ENCODE measurements around the gene ATP1B1. TPM values are rescaled to one million over a fixed set of nuclear protein-coding genes. Genes with fewer than 3 reads are reported as not detected.

Gene ATP1B1
- total and polyA plus RNA-seq, 2 experiments from 2014 or later = 51.0 to 73.4 TPM

DNA sequence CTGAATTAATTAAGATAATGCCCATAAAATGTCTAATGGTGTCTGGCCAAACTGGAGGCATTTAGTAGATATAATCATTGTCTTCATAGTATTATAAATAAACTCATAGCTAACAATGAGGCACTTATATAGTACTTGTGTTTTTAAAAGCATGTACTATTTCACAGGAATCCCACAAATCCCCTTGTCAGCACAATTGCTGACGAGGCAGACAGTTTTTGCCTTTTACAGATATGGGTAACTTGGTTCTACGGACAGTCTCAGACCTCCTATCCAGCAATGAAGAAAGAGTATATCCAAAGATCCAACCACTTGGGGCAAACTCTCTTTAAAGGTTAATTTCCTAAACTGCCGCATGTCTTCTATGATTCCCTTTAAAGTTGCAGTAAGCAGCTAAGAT lies 73.7 kb downstream of the ATP1B1 start:
- no peaks in the 10 kb centered on the region for H3K27me3 Mint-ChIP-seq (ENCODE audit: insufficient read depth, low read depth, poor library complexity)
- no peak overlapping the region for H3K27ac Mint-ChIP-seq
- no peaks in the 10 kb centered on the region for H3K9me3 Mint-ChIP-seq
- Histone ChIP-seq H3F3A (replicated peaks; ENCODE audit: low read depth) (no peaks in the 10 kb centered on the region), H3K36me3 (ENCODE audit: insufficient read depth) (no peaks in the 10 kb centered on the region), H3K27me3 (ENCODE audit: insufficient read depth) (no peaks in the 10 kb centered on the region), H4K20me1 (replicated peaks; ENCODE audit: insufficient read depth) (no peaks in the 10 kb centered on the region), H2AFZ (no peak overlapping the region), H3K9me2 (ENCODE audit: insufficient read depth) (no peaks in the 10 kb centered on the region; the same call in 1 of the 2 replicates), H3K4me1 (ENCODE audit: insufficient read depth) (peaks cover 1% of the 10 kb centered on the region; the same call in 1 of the 2 replicates), H3K27ac (ENCODE audit: low read depth) (no peak overlapping the region), H3K4me3 (no peak overlapping the region), H3K4me2 (no peak overlapping the region), H3K79me2 (replicated peaks; ENCODE audit: insufficient read depth) (no peaks in the 10 kb centered on the region)
- H3K36me3 Mint-ChIP-seq (ENCODE audit: low read depth) = 0 out of 3 replicates have a peak, but pooled peaks cover 3% of the 10 kb centered on the region
- TF ChIP-seq EZH2phosphoT487 (IDR thresholded peaks at IDR 0.05; ENCODE audit: unreplicated experiment) (no peak), NANOG (IDR thresholded peaks at IDR 0.05; ENCODE audit: borderline replicate concordance) (no peak), POLR2AphosphoS5 (IDR thresholded peaks at IDR 0.05; ENCODE audit: low read depth) (no peak), ZNF331 (CRISPR knock-in tag; IDR thresholded peaks at IDR 0.05; ENCODE audit: low read depth) (no peak), EZH2 (IDR thresholded peaks at IDR 0.05; ENCODE audit: low read depth, unreplicated experiment) (no peak), JUNB (IDR thresholded peaks at IDR 0.05; ENCODE audit: unreplicated experiment) (no peak), CTCF (conservative IDR thresholded peaks at IDR 0.05; ENCODE audit: low read depth in 2 of 2) (no peak)
- TF ChIP-seq, protein P1, sequence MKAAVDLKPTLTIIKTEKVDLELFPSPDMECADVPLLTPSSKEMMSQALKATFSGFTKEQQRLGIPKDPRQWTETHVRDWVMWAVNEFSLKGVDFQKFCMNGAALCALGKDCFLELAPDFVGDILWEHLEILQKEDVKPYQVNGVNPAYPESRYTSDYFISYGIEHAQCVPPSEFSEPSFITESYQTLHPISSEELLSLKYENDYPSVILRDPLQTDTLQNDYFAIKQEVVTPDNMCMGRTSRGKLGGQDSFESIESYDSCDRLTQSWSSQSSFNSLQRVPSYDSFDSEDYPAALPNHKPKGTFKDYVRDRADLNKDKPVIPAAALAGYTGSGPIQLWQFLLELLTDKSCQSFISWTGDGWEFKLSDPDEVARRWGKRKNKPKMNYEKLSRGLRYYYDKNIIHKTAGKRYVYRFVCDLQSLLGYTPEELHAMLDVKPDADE (IDR thresholded peaks at IDR 0.05) = no peak
- no peak overlapping the region for H3K4me3 Mint-ChIP-seq
- ATAC-seq (no peak), DNase-seq (ENCODE audit: low spot score) (no peak)
- peaks cover 3% of the 10 kb centered on the region; the same call in 2 of the 3 replicates for H3K4me1 Mint-ChIP-seq

Small RNA genes lying within 50 kb of the gene (small RNA-seq; reads per million reads assigned to genes)
- gene RNA5SP66 (ENCODE audit: low replicate concordance) = not detected

Data from GM23338 (cell line).